ENCODE data around the gene MGME1. TPM values are rescaled to one million over a fixed set of nuclear protein-coding genes. Genes with fewer than 3 reads are reported as not detected.
"Not testable (repeated sequence)": the region's sequence is repeated elsewhere in the genome, so short reads cannot be mapped to it uniquely, and the experiment has no call there.

MGME1 gene
- total RNA-seq, 1 donor from 2014 or later = 16.6 TPM

GRCh38 chr20:18020931-18021330 is 52.1 kb downstream of the MGME1 start:
- DNase-seq = no peak

DNA sequence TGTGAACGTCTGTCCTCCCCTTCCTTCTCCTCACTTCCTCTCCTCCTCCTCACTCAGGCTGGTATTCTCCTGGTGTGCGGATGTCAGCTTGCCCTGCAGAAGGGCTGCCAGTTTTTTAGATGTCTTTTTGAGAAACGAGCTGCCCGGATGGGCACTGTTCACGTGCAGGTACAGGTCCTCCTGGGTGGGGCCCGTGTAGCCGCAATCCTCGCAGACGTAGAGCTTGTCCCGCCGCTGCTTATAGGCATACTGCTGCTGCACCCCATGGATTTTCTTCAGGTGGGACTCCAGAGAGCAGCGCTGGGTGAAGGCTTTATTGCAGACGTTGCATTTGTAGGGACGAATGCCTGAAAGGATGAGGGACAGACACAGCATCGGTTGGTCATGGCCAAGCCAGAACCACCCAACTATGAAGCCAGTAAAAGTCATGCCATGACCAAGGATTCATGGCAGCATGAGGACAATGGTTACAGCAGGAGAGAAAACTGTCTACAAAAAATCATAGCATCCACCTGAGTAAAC is 55.8 kb downstream of the MGME1 start:
- no peak for DNase-seq

DNA sequence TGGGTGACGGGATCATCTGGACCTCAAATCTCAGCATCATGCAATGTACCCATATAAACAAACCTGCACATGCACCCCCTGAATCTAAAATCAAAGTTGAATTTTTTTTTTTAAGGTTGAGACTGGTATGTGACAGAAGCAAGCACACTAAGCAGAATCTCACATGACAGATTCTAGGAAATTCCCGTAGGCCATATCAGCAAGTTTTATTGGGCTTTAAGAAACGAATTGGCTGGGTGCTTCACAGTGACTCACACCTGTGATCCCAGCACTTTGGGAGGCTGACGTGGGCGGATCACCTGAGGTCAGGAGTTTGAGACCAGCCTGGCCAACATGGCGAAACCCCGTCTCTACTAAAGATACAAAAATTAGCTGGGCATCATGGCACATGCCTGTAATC is 58.2 kb downstream of the MGME1 start:
- not testable (repeated sequence) for DNase-seq

DNA sequence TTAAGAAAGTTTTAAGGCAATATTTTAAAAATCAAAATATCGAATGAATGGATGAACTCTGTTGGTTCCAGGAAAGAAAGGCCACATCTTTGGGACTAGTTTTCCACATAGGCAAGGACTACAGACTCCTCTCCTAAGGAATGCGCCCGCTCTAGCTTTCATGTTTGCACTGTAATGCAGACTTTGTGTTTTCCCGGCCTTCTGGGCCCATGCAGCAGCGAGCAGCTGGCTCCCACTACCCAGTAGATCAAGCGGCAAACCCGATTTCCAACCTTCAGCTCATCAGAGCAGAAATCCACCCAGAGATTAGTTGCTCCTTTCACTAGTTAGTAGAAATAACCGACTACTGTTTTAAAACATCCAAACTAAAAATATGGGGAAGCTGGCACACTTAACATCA is 61.2 kb downstream of the MGME1 start:
- DNase-seq = no peak

DNA sequence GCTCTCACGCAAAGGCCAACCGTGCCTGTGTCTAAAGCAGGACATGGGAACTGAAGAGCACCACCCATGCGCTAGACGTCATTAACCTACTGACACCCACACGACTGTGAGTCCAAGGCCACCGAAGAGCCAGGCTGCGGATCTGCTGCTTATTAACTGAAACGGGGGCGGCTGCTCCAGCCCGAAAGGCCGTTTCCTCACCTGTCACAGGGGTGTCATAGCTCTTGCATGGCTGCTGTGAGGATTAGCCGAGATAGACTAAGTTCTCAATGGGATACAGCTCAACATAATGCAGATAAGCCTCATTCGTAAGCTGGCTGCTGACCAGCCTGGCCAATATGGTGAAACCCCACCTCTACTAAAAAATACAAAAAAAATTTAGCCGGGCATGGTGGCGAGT is 62.2 kb downstream of the MGME1 start:
- no peak for DNase-seq

GRCh38 chr20:18031888-18032509 is 63.2 kb downstream of the MGME1 start:
- DNase-seq = no peak

- DNase-seq = no peak
Observed at GRCh38 chr20:18032977-18033892, 64.4 kb downstream of the MGME1 start.

- DNase-seq = no peak
Observed at GRCh38 chr20:18034039-18034438, 65.2 kb downstream of the MGME1 start.

- no peak for DNase-seq
Observed at GRCh38 chr20:18039063-18039462, 70.2 kb downstream of the MGME1 start.

Small RNAs within 50 kb of the gene (small RNA-seq; reads per million reads assigned to genes)
- gene SNORD17 (ENCODE audit: low replicate concordance) = 219 reads per million, percentile 97 among the genes with 10 or more reads in this experiment

Other genes with a start within 250 kb of the MGME1 start
- 127 TPM for gene SNX5, start 224 bp upstream of the MGME1 start, total RNA-seq
- gene OVOL2, start 88.9 kb downstream of the MGME1 start, total RNA-seq = 1.0 TPM
- 19.1 TPM for gene KAT14, start 168.8 kb downstream of the MGME1 start, total RNA-seq
- gene PET117, start 168.8 kb downstream of the MGME1 start, total RNA-seq = 11.8 TPM

Data from tongue (tissue), 3 donors.